A204.1 (cell line): ENCODE results near the gene MNX1.

ENCODE experiments used
- FAIRE-seq: peaks from 2 replicates; lab custom pipeline; 2012; peaks lifted over from hg19 to GRCh38; lab: Jason Lieb, UNC

The MNX1 gene

DNA sequence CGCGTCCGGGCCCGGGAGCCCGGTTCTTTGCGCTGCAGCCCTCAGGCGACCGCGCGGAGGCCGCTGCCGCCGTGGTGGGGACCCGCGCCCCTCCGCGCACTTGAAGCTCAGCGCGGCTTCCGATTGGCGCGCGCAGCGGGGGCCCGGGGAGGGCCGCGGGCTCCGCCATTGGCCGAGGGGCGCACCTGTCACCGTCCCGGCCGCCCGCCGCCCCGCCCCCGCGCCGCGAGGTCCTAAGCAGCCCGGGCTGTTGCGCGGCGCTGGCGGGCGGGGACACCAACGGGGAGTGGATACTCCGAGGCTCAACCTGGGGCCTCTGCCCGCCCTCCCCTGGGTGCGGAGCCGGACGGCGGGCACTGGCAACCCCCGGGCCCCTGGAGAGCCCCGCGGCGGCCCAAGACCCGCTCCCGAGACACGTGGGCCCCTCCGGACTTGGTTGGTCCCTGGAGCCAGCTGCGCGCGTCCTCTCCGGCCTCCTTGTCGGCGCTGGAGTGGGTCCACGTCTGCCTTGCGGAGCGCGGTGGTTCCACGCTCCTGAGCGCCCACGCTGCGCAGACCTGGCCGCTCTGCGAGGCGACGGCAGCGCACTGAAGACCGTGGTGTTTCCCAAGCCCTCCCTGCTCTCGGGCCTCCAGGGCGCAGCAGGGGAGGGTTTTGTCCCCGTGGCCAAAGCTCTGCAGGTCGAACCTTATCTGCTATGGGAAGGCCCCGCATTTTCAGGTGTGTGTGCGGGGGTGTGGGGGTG, at the start of gene MNX1:
Gene MNX1, minus strand, starts transcription at position 76 of the 745 bp plus-strand sequence. CDS start 313 bp downstream, outside the sequence.
- no peak for FAIRE-seq

DNA sequence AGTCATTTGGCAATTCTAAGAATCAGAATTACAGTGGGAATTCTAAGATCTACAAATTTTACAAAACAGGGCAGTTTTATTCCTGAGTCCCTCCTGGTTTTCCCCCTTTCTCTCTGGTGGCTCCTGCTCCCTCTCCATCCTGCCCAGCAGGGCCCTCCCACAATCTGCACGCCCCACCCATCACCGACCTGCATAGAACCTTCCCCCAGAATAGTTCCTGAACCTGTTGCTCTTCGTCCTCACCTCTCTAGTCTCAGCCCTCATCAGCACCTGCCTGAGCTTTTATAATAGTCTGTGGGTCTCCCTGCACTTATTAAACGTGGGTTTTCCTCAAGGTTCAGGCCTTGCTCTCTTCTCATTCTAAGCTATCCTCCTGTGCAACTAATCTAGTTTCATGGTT, 49.1 kb upstream of the MNX1 start:
- no peak for FAIRE-seq

DNA sequence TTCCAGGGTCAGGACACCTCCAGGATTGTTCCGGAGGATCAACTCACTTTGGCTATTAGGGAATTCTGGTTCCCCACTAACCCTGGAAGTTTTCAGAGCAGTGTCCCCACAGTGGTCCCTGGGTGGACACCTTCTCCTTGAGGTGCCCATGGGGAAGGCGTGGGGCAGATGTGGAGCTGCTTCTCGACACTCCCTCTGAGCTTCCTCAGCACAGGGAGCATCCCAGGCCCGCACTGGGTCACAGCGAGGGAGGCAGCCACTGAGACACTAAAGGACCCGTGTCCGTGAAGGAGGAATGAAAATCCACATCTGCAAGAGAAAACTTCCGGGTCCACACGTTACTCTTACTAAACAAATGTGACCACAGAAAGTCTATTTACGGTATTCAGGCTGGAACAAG, 48.2 kb upstream of the MNX1 start:
- FAIRE-seq, result no peak

DNA sequence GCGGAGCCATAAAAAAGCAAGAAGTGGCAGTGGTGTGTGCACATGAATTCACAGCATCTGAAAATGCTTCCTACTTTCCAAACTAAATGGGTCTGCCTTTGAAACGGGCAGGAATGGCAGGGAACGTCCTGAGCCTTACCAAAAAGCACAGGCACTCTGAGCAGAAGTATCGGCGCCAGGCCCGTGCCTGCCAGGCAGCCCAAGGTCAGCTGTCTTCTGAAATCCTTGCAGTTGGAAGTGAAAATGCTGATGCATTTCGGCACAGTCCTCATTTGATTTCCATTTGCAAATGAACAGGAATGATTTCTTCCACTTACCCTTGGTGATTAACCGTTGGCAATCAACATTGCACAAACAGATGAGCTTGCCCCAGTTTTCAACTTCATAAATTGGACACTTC, 47.6 kb upstream of the MNX1 start:
- FAIRE-seq, result no peak

DNA sequence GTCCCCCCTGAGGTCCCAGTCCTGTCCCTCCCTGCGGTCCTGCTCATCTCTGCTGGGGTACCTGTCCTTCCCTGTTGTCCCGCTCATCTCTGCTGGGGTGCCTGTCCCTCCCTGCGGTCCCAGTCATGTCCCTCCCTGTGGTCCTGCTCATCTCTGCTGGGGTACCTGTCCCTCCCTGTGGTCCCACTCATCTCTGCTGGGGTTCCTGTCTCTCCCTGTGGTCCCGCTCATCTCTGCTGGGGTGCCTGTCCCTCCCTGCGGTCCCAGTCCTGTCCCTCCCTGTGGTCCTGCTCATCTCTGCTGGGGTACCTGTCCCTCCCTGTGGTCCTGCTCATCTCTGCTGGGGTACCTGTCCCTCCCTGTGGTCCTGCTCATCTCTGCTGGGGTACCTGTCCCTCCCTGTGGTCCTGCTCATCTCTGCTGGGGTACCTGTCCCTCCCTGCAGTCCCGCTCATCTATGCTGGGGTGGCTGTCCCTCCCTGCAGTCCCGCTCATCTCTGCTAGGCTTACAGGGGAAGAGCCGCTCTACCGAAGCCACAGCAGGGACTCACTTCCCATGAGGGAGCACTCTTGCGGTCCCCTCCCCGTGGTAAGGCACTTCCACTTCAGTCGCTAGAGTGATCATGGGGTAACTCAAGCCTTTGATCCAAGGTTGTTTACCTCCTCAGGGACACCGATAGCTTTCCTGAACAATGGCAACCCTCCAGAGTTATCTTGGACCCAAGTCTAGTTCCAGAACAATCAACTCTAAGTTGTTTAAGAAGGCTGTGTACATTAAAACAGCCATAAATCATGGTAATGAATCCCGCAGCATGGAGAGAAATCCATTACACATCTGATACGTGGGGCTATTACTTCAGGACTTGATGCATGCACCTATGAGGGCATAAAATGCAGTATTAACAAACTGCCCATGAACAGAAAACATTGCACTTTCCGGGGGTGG, 46.8 kb upstream of the MNX1 start:
- no peak for FAIRE-seq

DNA sequence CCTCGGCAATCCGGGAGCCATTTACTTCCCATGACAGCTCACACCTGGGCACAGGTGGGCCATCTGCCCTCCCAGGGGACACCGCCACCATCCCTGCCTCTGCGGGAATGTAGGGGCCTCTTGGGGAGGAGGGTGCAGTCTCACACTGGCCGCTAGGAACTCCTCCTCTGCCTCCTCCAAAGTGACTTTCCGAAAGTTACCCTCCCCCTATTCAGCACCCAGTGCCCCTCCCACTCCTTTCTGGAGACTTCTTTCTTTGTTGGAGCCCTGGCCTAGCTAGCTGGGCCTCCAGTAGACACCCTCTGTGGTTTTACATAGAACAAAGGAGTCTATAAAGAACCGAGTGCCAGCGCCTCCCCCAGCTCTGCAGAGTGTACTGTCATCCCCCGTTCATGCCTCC, 45.8 kb upstream of the MNX1 start:
- FAIRE-seq, result no peak

DNA sequence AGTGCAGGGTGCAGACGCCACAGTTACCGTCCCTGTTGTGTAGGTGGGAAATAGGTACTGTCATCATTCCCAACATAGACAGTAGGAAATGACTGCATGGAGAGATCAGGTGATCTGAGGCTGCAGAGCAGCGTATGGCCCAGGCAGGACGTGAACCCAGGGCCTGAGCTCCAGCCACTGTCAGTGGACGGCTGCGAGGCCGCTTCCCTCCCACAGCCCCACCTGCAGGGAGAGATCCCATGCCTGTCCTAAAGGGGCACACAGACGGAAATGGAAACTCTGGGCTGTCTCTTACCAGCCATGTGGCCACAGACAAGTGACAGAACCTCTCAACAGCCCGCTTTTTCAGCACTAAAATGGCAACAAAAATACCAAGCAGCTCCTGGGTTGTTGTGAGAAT, 44.5 kb upstream of the MNX1 start:
- no peak for FAIRE-seq

DNA sequence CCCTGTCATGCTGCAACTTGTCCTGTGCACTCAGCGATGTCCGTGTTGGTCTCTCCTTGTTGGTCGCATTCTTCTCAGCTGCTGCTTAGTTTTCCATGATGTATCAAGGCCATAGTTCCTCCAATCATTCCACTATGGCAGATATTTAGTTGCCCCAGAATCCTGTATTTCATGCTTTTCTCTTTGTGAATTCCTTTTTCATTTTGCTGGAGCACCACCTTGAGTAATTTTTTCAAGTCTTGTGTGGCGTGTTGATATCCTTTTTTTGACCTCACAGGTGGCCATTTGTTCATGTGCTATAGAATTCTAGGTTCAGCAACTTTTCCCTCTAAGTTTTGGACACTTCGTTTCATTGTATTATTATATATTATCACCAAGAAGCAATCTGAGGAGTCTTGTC, 42.7 kb upstream of the MNX1 start:
- FAIRE-seq, result no peak

DNA sequence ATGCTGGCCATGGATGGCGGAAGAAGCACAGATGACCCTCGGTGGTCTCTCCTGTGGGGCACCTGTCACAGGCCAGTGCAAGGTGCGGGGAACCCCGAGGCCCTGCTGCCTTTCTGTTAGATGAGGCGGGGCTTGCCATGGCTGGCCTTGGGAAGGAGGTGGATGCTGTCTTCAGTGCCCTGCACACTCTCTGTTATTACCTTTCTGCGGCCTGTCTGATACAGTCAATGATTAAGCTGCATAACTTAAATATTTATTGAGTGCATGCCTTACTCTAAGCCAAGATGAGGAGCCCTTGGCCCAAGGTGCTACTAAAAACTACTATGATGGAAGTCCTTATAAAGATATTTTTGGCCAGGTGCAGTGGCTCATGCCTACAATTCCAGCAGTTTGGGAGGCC, 36.7 kb upstream of the MNX1 start:
- no peak for FAIRE-seq

DNA sequence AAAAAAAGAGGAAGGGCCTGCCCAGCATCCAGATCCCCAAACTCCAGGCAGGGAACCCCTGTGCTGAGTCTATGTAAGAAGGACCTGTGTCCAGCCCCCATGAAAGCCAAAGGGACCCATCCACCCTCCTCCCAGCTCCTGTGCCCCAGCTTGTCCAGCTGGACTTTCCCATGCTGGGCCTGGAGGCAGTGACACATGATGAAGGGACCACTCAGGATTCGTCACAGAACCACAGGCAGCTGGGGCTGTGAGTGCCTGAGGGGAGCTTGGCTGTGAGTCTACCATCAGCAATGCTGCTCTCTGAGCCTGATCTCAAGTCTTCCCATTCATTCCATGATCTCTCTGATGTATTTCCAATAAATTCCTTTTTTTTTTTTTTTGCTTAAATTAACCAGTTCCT, 36.2 kb upstream of the MNX1 start:
- FAIRE-seq, result no peak

DNA sequence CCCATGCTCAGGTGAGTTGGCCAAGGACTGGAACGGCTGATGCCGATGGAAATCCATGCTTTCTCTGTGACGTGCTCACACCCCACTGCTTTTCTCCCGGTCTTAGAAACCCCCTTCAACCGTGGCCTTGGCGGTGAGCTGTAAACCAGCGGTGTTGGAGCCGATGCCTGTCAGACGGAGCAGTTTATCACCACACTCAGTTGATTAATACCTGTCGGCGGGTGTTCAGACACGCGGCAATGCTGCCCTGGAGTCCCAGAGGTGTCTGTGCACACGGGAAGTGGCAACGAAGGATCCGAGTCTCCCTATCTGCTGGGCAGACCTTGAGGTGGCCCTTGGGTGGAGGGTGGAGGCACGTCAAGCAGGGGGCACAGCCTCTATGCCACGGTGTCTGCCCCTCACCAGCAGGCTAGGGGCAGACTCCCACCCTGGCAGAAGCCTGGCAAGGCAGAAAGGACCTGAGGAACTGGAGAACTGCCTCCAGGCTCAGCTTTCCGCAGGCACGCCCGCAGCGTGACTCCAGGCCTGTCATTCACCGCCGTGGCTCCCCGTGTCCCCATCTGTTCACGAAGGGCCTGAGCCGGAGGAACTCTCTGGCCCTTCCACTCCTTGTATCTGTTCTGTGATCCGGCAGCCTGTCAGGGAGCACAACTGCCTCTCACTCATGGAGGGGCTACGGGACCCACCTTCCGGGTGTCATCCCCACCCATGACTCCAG, 34.6 kb upstream of the MNX1 start:
- no peak for FAIRE-seq

DNA sequence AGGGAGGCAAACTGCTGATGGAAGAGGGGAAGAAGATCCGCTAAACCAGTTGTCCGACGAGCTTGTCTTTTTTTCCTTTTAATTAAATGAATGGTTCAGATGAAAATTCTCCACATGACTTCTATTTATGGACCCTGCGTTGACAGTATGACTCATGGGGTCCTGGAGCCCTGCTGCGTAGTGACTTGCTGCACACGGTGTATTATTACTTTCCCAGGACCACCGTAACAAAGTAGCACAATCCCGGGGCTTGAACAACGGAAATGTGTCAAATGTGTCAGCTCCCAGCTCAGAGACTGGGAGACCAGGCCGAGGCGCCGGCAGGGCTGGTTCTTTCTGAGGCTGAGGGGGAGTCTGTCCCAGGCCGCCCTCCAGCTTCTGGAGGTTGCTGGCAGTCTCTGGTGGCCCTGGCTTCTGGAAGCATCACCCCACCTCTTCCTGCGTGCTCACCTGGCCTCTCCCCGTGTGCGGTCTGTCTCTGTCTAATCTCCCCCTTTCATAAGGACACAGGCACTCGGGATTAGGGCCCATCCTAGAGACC, 33.8 kb upstream of the MNX1 start:
- FAIRE-seq, result no peak

DNA sequence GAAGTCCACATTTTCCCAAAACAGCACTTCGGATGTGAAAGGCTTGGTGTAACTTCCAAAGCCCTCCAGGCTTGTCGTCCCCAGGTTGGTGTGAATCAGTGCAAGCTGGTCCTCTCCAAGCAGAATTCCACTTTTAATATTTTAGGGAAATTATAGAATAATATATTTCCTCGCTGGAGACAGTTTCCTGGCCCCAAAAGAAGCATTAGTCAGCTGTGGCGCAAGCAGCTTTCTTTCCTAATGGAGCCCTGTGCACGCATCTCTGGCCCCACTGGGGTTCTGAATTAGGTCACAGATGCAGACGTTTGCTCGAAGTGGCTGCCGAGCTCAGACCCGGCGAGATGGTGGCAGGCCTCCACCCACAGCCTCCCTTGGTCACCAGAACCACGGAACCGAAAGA, 33.3 kb upstream of the MNX1 start:
- no peak for FAIRE-seq

DNA sequence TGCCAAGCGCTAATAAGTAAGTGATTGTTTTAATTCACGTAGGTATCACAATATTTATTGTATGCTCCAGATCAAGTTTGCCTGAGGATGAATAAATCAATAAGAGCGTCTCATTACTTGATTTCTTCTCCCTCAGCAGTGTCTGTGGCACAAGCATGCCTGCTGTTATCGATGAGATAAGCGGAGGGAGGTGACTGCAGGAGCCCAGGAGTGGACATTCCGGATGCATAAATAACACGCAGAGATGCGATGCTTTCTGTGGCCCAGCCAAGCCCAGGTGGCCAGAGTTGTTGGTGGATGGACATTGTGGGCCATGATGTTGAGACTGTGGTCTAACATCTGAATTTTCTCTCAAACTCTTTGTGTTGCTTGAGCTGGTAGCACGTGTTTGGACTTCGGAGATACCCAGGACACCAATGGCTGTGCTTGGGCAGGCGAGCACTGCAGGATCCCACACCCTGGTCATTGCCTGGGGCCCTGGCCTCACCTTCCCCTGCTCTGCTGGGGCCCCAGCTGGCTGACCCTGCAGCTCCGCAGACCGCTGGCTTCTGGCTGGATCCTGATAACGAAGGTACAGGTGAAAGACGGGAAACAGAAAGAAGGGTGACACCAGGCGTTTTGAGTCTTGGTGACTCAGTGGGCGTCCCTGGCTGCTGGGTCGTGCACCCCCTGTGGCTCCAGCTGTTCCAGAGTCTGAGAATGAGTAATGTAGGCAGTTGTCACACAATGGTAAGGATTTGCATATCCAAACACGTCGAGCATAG, 31.2 kb upstream of the MNX1 start:
- FAIRE-seq, result no peak

DNA sequence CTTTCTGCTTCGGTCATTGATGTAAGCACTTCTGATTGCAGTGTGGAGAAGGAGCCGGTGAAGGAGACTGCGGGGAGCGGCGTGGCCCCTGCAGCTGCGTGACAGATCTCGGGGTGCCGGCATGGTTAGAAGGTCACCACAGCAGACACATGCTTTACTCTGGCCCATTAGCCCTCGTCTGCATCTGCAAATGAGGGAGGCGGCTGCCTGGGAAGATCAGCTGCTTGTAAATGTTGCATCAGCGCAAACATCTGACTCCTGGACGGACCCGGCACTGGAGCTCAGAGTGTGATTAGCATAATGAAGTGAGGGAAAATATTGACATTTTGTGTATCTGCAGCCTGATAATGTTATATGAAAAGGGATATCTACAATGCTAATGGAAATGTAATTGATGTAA, 30.5 kb upstream of the MNX1 start:
- no peak for FAIRE-seq

DNA sequence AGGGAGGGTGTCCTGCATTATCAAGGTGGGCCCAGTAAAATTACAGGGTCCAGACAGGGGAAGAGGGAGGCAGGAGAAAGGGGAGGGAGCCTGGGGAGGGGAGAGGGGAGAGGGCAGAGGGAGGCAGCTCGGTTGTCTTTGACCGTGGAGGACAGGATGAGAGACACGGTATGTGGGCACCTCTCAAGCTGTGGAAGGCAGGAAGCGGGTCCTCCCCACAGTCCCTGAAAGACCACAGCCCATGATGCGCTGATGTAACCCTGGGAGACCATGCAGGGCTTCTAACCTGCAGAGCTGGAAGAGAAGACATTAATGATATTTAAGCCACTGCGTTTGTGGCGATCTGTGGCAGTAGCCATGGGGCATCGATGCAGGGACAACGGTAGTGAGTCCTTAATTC, 27.2 kb upstream of the MNX1 start:
- no peak for FAIRE-seq

DNA sequence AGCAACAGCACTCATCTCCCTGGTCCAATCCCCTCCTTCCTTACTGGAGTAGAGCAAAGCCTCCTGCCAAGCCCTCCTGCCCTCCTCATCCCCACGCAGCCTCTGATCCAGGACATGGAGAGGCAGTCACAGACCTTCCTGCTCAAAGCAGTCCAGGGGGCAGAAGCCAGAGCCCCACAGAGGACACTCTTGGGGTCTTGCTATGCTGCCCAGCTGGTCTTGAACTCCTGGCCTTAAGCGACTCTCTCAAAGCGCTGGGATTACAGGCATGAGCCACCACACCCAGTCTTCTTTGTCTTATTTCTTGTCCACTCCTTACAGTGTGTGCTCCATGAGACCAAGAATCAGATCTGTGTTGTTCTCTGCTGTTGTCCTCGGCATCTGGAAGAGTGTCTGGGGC, 26.6 kb upstream of the MNX1 start:
- no peak for FAIRE-seq

DNA sequence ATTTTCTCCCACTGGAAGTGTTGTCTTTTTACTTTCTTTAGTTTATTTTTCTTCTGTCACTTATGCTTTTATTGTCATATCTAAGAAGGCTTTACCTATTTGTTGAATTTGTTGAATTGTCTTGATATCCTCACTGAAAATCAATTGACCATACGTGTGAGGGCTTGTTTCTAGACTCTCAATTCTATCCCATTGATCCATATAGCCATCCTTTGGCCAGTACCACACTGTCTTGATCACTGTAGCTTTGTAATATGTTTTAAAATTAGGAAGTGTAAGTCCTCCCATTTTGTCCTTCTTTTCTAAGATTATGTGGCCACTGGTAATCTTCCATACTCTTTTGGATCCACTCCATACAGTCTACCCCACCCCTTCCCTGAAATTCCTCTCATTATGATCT, 25.5 kb upstream of the MNX1 start:
- FAIRE-seq, result no peak

DNA sequence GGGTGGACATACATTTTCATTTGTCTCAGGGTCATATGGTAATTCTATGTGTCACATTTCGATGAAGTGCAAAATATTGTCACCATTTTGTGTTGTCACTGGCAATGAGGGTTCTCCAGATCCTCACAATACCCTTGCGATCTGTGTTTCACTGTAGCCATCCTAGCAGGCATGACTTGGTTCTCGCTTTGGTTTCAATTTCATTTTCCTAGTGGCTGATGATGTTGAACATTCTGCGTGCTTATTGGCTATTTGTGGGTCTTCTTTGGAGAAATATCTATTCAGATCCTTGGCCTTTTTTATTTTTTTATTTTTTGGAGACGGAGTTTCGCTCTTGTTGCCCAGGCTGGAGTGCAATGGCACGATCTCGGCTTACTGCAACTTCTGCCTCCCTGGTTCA, 24.8 kb upstream of the MNX1 start:
- FAIRE-seq, result no peak

DNA sequence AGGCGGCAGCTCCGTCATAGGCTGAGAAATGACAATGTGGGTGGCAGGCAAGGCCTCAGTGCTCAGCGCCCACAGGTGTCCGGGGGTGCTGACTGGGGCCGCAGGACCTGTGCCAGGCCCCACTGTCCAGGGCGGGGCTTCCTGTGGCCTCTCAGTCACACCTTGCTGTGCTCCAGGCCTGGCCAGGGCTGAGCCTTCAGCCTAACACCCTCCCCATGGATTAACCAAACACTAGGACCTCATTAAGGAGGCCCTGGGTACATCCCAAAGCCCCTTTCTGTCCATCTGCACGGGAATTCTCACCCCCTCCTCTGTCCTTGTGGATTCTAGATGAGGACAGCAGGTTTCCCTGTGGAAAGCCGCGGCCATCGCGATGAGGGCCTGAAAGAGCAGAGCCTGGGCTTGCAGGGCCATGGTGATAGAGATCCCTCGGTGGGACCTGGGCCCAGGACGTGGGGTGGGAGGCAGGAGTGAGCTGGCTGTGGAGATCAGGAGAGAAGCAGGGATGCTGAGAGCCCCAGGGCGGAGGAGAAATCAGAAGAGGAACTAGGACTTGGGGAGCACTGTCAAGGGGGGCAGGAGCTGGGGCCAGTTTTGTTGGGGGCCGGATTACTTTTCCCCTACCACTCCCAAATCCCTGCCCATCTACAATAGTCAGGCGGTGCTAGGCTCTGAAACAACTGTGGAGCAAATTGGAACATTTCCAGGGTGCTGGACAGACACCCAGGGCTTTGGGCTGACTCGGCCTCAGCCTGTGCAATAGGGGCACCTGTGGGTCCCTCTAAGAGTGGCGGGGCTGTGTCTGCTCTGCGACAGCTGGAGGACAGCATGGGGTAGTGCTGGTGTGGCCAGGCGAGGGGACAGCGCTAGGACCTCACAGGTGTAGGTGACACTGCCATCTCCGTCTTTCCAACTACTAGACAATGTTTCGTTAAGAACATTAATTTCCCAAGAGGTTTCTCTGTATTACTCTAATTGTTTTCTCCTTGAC, 23.3 kb upstream of the MNX1 start:
- FAIRE-seq, result no peak
